IMR-90 (cell line): ENCODE measurements around the gene CFAP92. TPM values are rescaled to one million over a fixed set of nuclear protein-coding genes. Genes with fewer than 3 reads are reported as not detected.

Experiments
- ATAC-seq: fragments of 200-7000 bp; cut with Tn5 transposase; 2 replicates; pipeline ENCODE4 v1.9.1; 2020; ENCODE audit warnings: low read depth, mild to moderate bottlenecking, moderate library complexity
- BruUV-seq: library from RNA; stranded (reverse); fragments of 400-500 nt; replicated peaks from 2 replicates; lab custom pipeline; 2021; lab: Mats Ljungman, UMichigan
- CTCF ChIA-PET: fragments of 300-600 bp; formaldehyde crosslinking; extraction: SDS; loops from one replicate; lab custom pipeline; 2021; ENCODE audit warnings: antibody characterized with exemption; lab: Yijun Ruan, JAX
- POLR2A ChIA-PET: fragments of 300-600 bp; sonication (Branson Sonifier 250); formaldehyde crosslinking; loops from one replicate; lab custom pipeline; 2022; ENCODE audit warnings: antibody characterized with exemption; ENCODE audit not compliant: unreplicated experiment; lab: Charles Lee
- DNase-seq: peaks from one replicate; pipeline ENCODE4 v3.0.0; 2013
- H2AFZ ChIP-seq: replicated peaks from 2 replicates; pipeline ENCODE3; 2013; ENCODE audit warnings: low read length, mild to moderate bottlenecking; ENCODE audit not compliant: poor library complexity
- H2AK5ac ChIP-seq: 2 replicates; pipeline ENCODE4 v1.6.1; 2013; ENCODE audit warnings: low read depth, low read length, inconsistent platforms
- H2AK9ac ChIP-seq: replicated peaks from 2 replicates; pipeline ENCODE3; 2013; ENCODE audit warnings: mild to moderate bottlenecking, low read depth, low read length, moderate library complexity; ENCODE audit not compliant: poor library complexity
- H2BK120ac ChIP-seq: 2 replicates; pipeline ENCODE4 v1.6.1; 2013; ENCODE audit warnings: low read depth, low read length, inconsistent platforms
- H2BK15ac ChIP-seq: 3 replicates; pipeline ENCODE4 v1.6.1; 2013; ENCODE audit warnings: low read depth, low read length, inconsistent platforms
- H2BK20ac ChIP-seq: 2 replicates; pipeline ENCODE4 v1.6.1; 2013; ENCODE audit warnings: low read depth, mild to moderate bottlenecking, inconsistent platforms, low read length, moderate library complexity
- H2BK5ac ChIP-seq: 2 replicates; pipeline ENCODE4 v1.6.1; 2013; ENCODE audit warnings: mild to moderate bottlenecking, low read depth, low read length, inconsistent platforms; ENCODE audit not compliant: poor library complexity, severe bottlenecking
- H3K14ac ChIP-seq: replicated peaks from 2 replicates; pipeline ENCODE4 v1.6.1; 2013; ENCODE audit warnings: low read depth, low read length, inconsistent platforms
- H3K18ac ChIP-seq: 2 replicates; pipeline ENCODE4 v1.6.1; 2013; ENCODE audit warnings: low read depth, low read length, control low read depth
- H3K23ac ChIP-seq: 2 replicates; pipeline ENCODE4 v1.6.1; 2013; ENCODE audit warnings: low read depth, low read length, inconsistent platforms
- H3K27ac ChIP-seq: 2 replicates; pipeline ENCODE4 v1.5.1; 2013; ENCODE audit warnings: mild to moderate bottlenecking, control low read depth, low read length; ENCODE audit not compliant: insufficient read depth
- H3K27me3 ChIP-seq: 2 replicates; pipeline ENCODE4 v1.6.1; 2013; ENCODE audit warnings: low read length; ENCODE audit not compliant: control insufficient read depth, insufficient read depth
- H3K36me3 ChIP-seq: 2 replicates; pipeline ENCODE4 v1.6.1; 2013; ENCODE audit warnings: low read length, mixed read lengths; ENCODE audit not compliant: control insufficient read depth, insufficient read depth
- H3K4ac ChIP-seq: 2 replicates; pipeline ENCODE4 v1.6.1; 2013; ENCODE audit warnings: low read depth, low read length, inconsistent platforms
- H3K4me1 ChIP-seq: 2 replicates; pipeline ENCODE4 v1.6.1; 2013; ENCODE audit warnings: low read length, mixed read lengths; ENCODE audit not compliant: control insufficient read depth, insufficient read depth
- H3K4me2 ChIP-seq: 2 replicates; pipeline ENCODE4 v1.6.1; 2013; ENCODE audit warnings: low read depth, mild to moderate bottlenecking, control low read depth, low read length, moderate library complexity
- H3K4me3 ChIP-seq: 2 replicates; pipeline ENCODE4 v1.5.1; 2013; ENCODE audit warnings: low read depth, mild to moderate bottlenecking, control low read depth, low read length, moderate library complexity; ENCODE audit not compliant: insufficient read depth
- H3K56ac ChIP-seq: 2 replicates; pipeline ENCODE4 v1.6.1; 2013; ENCODE audit warnings: low read length, inconsistent platforms; ENCODE audit not compliant: insufficient read depth; ENCODE audit errors: extremely low read depth
- H3K79me1 ChIP-seq, 2 experiments: 2 replicates each; pipeline ENCODE4 v1.6.1; 2013; ENCODE audit warnings: low read length in 2 of 2, inconsistent platforms in 1 of 2, low read depth in 1 of 2
- H3K9ac ChIP-seq: 2 replicates; pipeline ENCODE4 v1.6.1; 2013; ENCODE audit warnings: low read depth, low read length, control low read depth
- H3K9me1 ChIP-seq: 2 replicates; pipeline ENCODE4 v1.6.1; 2013; ENCODE audit warnings: low read length, inconsistent platforms; ENCODE audit not compliant: insufficient read depth
- H3K9me3 ChIP-seq: 2 replicates; pipeline ENCODE4 v1.6.1; 2013; ENCODE audit warnings: low read length; ENCODE audit not compliant: control insufficient read depth, insufficient read depth
- H4K20me1 ChIP-seq: 2 replicates; pipeline ENCODE4 v1.6.1; 2013; ENCODE audit warnings: low read length, inconsistent platforms; ENCODE audit not compliant: insufficient read depth
- H4K5ac ChIP-seq: 2 replicates; pipeline ENCODE4 v1.6.1; 2013; ENCODE audit warnings: mild to moderate bottlenecking, low read depth, low read length, control low read depth
- H4K8ac ChIP-seq, 2 experiments: 2 replicates each; pipeline ENCODE4 v1.6.1; 2013; ENCODE audit warnings: low read depth in 2 of 2, low read length in 2 of 2, control low read depth in 1 of 2, inconsistent platforms in 1 of 2
- H4K91ac ChIP-seq: 2 replicates; pipeline ENCODE4 v1.6.1; 2013; ENCODE audit warnings: low read depth, low read length, inconsistent platforms; ENCODE audit not compliant: insufficient read depth
- CEBPB ChIP-seq: IDR thresholded peaks from 2 replicates; pipeline ENCODE4 v1.6.1; 2012; ENCODE audit warnings: low read depth, low read length, improper control_type of control experiment
- MAZ ChIP-seq: IDR thresholded peaks from 2 replicates; pipeline ENCODE4 v1.6.1; 2012; ENCODE audit warnings: low read depth, mild to moderate bottlenecking, low read length, improper control_type of control experiment, moderate library complexity, borderline replicate concordance
- WGBS, 2 experiments: methylation state at CpG; one replicate each; pipeline versions ENCODE4 v1.1.5 to v1.1.7; 2013; ENCODE audit warnings: missing lambda C conversion rate in 2 of 2; ENCODE audit not compliant: insufficient read length in 1 of 2; ENCODE audit errors: extremely low coverage in 2 of 2; 5-methylcytosine and 5-hydroxymethylcytosine counted together
- dilution Hi-C: fragments of 300-500 bp; cut with HindIII; formaldehyde crosslinking; loops from one replicate; pipeline ENCODE4 v1.14.3; 2018; ENCODE audit warnings: low sequenced_read_pairs; ENCODE audit not compliant: unreplicated experiment
- in situ Hi-C: fragments of 300-500 bp; cut with MboI; formaldehyde crosslinking; loops from 3 replicates; pipeline ENCODE4 v1.14.3; 2019; ENCODE audit warnings: low sequenced_read_pairs, inconsistent platforms, mixed read lengths
- intact Hi-C: fragments of 100-400 bp; cut with micrococcal nuclease; formaldehyde crosslinking; loops from 2 replicates; pipeline ENCODE4 v1.10.0; 2022
- polyA plus RNA-seq, 3 experiments: library from polyadenylated mRNA; depleted of rRNA; stranded (reverse); fragments of >200 nt; gene quantifications; 2 replicates each; pipeline ENCODE4 v1.2.3, GENCODE V29; 2012; ENCODE audit warnings: low replicate concordance in 1 of 3
- total RNA-seq: library from RNA; depleted of rRNA; stranded (reverse); fragments of >200 nt; gene quantifications from 2 replicates; pipeline ENCODE4 v1.2.3, GENCODE V29; 2012

Gene CFAP92
- total and polyA plus RNA-seq, 2 of the 4 experiments (the other 2 are of a cell fraction): not detected

- no peak overlapping the region for H4K5ac ChIP-seq
- H2BK20ac ChIP-seq: no peak overlapping the region
- H3K4me1 ChIP-seq: peaks cover 2% of the 10 kb centered on the region; the same call in 1 of the 2 replicates
- POLR2A ChIA-PET: no interaction called here
- H3K23ac ChIP-seq: no peak overlapping the region
- no peaks in the 10 kb centered on the region for H4K20me1 ChIP-seq
- H2BK15ac ChIP-seq: 0 out of 3 replicates have a peak overlapping the region, but pooled peaks have one; percentile 9
- no peaks in the 10 kb centered on the region for H3K36me3 ChIP-seq
- H3K14ac ChIP-seq: 0 out of 2 replicates have a peak overlapping the region, but pooled peaks have one; percentile 32
- H3K4ac ChIP-seq: no peak overlapping the region
- H3K27ac ChIP-seq: no peak overlapping the region
- no peak overlapping the region for H2AK9ac ChIP-seq
- ATAC-seq (peak; percentile 24; the same call in 1 of the 2 replicates), DNase-seq (peak; percentile 61)
- 0 out of 2 replicates have a peak, but pooled peaks have one; percentile 13 for TF ChIP-seq CEBPB
- TF ChIP-seq MAZ: no peak
- no peak overlapping the region for H2BK5ac ChIP-seq
- H3K27me3 ChIP-seq: peaks cover 17% of the 10 kb centered on the region
- no peak overlapping the region for H3K4me2 ChIP-seq
- CTCF ChIA-PET: interaction anchor here (0.6 to 3.4 kb wide), 6 partner anchors 27 to 274 kb away, joined by 3 to 21 read pairs (median 7); no protein-coding TSS in a partner anchor
- peak overlapping the region; percentile 13; the same call in 1 of the 2 replicates for H2AK5ac ChIP-seq
- H3K18ac ChIP-seq: no peak overlapping the region
- WGBS, 2 experiments: no CpG with 5 or more reads among the region's 6 CpGs
- H4K8ac ChIP-seq: no peak overlapping the region
- H3K56ac ChIP-seq: no peak overlapping the region
- H3K79me1 ChIP-seq: no peaks in the 10 kb centered on the region
- peak overlapping the region; percentile 37; the same call in 1 of the 2 replicates for H2BK120ac ChIP-seq
- H4K91ac ChIP-seq: no peak overlapping the region
- H3K9me1 ChIP-seq: no peaks in the 10 kb centered on the region
- no peak overlapping the region for H2AFZ ChIP-seq
- H3K9me3 ChIP-seq: no peaks in the 10 kb centered on the region
- no peak overlapping the region for H3K9ac ChIP-seq
- in situ Hi-C loops: loop anchor here (5.0 kb wide), 1 partner anchor 276 kb away; the partner anchor contains the start of gene COPG1
- no TSS peak for BruUV-seq
- dilution Hi-C loops: no loop called here
- intact Hi-C loops: no loop called here
- no peak overlapping the region for H3K4me3 ChIP-seq
Observed at GRCh38 chr3:128971421-128972100, 22.3 kb downstream of the CFAP92 start.
